Transverse colon (tissue), 4 donors: ENCODE results near the gene IL36A.

Experiments
- EP300 ChIP-seq: sonication (generic); formaldehyde crosslinking; IDR thresholded peaks from one replicate; pipeline ENCODE4 v1.6.1; 2017; ENCODE audit warnings: antibody characterized with exemption, low read depth
- POLR2A ChIP-seq: fragments of 450-650 bp; IDR thresholded peaks from one replicate; pipeline ENCODE4 v1.6.1; 2016; ENCODE audit warnings: antibody characterized with exemption, mild to moderate bottlenecking, moderate library complexity
- POLR2AphosphoS5 ChIP-seq, 3 donors: sonication (generic); formaldehyde crosslinking; IDR thresholded peaks; one replicate each; pipeline ENCODE4 v1.6.1; 2016; ENCODE audit warnings: antibody characterized with exemption in 3 of 3
- TF ChIP-seq, protein P1 (sequence below), 5 experiments: fragments of 200-600 bp in 3 of 5; fragments of 450-650 bp in 2 of 5; sonication (generic) in 3 of 5; IDR thresholded peaks; 1 replicate in 2 of 5; 2 replicates in 3 of 5; pipeline ENCODE4 v1.5.1; 2016 to 2017; ENCODE audit warnings: antibody characterized with exemption in 5 of 5, inconsistent platforms in 3 of 5, mild to moderate bottlenecking in 2 of 5, moderate library complexity in 1 of 5

DNA sequence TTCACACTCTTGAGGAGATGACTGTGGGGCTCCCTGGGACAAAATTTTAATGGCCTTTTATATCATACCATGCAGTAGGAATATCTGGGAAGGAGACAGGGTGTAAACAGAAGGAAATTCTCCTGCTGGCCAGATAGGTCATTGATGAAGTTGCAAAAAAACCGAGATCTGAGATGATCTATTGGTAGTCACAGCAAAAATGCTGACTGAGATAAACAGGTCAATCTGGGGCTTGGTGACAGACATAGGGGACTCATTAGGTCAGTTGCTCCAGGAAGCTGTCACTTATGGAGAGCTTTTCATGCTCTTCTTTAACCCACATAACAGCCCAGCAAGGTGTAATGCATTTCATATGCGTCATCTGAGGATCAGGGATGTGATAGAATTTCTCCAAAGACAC lies 2.6 kb upstream of the IL36A start:
- TF ChIP-seq, protein P1, sequence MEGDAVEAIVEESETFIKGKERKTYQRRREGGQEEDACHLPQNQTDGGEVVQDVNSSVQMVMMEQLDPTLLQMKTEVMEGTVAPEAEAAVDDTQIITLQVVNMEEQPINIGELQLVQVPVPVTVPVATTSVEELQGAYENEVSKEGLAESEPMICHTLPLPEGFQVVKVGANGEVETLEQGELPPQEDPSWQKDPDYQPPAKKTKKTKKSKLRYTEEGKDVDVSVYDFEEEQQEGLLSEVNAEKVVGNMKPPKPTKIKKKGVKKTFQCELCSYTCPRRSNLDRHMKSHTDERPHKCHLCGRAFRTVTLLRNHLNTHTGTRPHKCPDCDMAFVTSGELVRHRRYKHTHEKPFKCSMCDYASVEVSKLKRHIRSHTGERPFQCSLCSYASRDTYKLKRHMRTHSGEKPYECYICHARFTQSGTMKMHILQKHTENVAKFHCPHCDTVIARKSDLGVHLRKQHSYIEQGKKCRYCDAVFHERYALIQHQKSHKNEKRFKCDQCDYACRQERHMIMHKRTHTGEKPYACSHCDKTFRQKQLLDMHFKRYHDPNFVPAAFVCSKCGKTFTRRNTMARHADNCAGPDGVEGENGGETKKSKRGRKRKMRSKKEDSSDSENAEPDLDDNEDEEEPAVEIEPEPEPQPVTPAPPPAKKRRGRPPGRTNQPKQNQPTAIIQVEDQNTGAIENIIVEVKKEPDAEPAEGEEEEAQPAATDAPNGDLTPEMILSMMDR (IDR thresholded peaks at IDR 0.05): no peak
- TF ChIP-seq POLR2A: no peak
- TF ChIP-seq POLR2AphosphoS5 (IDR thresholded peaks at IDR 0.05): no peak
- TF ChIP-seq EP300: no peak
